Activated CD4-positive, alpha-beta T cell treated with anti-CD3 and anti-CD28 coated beads, Interleukin-2, Interleukin-6, amounts not matched to agents 100 ng/mL and 50 ng/mL, durations not matched to agents 16 hours and 8 hours (primary cell): Measurements from ENCODE around the gene LILRA5.
A peak's percentile ranks its signal among the peaks of the same experiment; 100 is the strongest.
"Not testable (repeated sequence)": the region's sequence is repeated elsewhere in the genome, so short reads cannot be mapped to it uniquely, and the experiment has no call there.

ENCODE experiments used
- DNase-seq: peaks from one replicate; pipeline ENCODE4 v3.0.0-alpha.2; 2020

The LILRA5 gene

DNA sequence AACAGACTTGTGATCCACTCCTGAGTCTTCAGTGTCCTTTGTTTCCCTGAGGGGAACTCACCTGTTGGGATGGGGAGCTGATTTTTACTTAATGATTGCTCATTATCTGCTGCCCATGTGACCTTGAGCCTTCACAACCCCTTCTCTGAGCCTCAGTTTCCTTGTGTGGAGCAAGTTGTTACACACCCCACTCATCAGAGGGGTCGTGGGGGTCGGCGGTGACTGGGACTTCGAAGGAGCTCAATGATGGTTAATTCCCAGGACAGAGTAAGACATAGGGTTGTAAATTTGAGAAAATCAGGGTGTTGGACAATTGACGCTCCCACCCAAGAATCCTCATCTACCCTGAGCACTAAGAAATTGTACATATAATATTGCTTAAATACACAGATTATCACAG, 13.5 kb downstream of the LILRA5 start:
- no peak for DNase-seq

DNA sequence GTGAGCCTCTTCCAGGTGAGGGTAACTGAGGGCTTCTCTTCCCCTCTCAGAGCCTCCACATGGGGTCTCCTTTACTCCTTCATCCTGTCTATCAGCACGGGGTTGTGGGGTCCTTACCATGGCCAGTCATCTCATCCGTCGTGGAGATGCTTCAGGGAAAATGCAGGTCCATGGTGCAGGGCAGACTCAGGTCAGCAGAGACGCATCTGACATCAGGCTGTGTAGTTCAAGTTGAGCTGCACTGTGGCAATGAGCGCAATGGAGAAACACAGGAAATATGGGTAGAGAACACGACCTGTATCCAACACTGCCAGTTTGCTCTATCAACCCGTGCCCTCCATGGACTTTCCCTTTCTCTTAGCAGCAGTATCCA, 13.9 kb downstream of the LILRA5 start:
- no peak for DNase-seq

DNA sequence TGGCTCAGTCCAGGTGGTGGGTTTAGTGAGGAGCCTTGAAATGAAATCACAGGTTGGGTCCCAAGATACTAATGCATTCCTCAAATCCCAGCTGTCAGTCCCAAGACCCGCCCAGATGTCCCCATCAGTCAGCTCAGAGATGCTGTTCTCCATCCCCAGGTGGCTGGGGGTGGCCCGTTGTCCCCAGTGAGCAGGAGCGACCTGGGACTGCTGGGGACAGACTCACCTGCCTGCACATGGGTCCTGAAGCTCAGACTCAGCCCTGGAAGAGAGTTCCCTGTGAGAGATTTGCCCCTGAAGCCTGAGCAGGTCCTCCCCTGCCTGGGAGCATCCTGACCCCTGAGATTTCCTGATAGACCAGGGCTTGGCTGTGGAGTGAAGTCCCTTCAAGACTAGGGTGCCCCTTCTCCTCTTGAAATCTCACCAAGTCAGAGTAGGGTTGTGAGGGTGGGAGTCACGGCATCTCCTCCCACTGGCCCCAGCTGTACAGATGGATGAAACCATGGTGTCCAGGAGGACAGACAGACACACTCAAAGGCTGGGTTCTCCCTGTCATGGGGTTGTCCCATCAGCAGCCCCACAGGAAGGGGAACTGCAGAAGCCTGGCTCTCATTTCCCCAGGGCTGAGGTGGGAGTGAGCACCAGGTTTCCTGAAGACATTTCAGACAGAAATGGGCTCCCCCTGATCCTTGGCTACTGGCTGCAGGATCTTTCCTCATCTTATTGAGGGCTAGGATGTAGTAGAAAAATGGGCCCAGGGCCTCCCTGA, 14.4 kb downstream of the LILRA5 start:
- DNase-seq, result no peak

DNA sequence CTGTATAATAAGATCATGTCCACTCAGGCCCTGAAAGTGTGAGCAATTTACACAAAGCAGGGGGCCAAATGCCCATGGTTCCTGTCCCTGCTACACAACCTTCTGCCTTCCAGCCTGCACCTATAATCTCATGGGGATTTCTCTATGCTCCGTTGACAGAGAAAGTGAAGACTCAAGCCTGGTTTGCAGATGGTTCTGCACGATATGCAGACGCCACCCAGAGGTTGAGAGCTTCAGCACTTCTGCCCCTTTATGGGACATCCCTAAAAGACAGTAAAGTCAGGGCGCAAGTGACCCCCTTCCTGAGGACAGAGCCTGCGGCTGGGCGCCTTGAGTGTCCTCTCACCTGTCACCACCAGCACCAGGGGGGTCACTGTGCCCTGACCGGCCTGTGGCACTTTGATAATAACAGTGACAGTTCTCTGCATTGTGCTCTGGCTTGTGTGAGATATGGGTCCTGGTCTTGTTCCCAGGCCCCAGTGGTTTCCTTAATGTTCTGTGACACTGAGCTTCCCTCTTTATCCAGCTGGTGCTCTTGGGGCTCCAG, 15.1 kb downstream of the LILRA5 start:
- DNase-seq, result peak; percentile 8

DNA sequence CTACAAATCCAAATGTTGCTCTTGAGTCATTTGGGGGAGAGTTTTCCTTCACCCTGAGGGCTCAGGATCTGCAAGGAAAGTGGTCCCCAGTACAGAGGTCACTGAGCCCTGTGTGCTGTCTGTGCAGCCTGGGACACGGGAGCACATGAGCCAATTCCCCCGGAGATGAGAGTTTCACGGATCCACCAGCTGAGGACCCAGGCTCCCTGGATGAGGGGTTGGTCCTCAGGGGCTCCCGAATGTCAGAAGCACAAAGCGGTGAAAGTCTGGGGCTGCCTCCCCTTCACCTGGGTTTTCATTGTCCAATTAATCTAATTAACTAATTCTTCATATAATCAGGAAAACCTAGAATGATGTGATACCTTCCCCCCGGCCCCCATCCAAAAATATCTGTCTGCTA, 18.4 kb downstream of the LILRA5 start:
- DNase-seq, result no peak

DNA sequence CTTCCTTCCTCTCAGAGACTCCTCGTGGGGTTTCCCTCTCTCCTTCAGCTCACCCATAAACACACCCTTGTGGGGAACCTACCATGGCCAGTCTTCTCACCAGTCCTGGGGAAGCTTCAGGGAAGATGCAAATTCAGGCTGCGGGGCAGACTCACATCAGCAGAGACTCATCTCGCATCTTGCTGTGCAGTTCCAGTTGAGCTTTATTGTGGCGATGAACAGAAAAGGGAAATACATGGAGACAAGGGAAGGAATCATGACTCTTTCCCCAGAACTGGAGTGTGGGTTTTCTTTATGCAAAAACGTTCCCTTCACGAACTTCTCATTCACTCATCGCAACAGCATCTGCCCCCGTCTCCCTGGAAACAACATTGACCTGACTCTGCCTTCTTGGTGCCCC, 23.8 kb downstream of the LILRA5 start:
- DNase-seq, result not testable (repeated sequence)

DNA sequence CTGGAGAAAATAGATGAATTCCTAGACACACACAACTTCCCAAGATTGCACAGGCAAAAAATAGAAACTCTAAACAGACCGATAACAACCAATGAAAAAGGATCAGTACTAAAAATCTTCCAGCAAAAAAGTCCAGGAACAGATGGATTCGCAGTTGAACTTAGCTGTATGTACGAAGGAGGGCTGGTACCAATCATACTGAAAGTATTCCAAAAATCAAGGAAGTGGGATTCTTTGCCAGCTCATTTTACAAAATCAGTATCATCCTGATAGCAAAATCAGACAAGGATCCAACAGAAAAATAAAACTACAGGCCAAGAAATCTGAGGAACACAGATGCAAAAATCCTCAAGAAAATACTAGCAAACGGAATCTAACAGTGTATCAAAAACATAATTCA, 25.5 kb downstream of the LILRA5 start:
- DNase-seq, result no peak

DNA sequence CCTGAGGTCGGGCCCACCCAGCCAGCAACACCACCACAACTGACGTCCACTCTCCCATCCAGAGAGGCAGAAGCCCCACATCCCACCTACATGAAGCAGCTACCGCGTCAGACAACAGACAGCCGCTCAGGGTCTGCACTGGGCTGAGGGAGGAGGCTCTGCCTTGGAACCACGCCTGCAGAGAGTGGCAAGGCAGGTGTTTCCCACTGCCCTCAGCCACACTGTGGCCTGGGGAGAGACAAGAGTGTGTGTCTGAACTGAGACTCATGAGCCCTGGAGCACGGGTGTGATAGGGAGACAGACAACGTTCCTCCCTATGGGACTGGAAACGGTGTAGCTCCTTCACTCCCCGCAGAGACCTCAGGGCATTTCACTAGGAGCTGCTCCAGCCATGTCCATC, 26.7 kb downstream of the LILRA5 start:
- not testable (repeated sequence) for DNase-seq

DNA sequence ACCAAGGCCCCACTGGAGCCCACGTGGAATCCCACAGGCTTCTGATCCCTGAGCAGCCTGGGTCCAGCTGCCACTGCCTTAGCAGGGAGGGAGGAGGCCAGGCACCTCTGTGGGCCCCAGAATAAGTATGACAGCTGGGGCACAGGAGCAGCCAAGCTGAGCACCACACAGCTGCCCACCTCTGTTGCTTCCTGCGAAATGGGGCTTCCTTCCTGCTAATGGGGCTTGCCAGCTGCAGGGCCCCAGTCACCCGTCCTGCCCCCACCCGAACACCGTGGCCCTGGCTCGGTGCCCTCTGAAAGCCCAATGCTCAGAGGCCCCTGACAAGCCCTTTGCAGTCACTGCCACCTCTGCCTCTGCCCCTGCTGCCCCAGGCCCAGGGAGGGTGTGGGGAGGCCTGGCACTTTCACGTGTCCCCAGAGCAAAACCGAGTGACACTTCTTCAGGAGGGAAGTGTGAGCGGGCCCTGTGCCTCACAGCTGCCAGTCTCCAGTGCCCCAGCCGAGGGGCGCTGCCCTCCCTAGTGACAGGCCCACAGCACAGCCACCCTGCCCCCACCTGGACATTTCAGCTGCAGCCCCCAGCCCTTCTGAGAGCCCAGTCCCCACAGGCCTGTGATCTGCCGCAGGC, 27.4 kb downstream of the LILRA5 start:
- DNase-seq, result not testable (repeated sequence)

DNA sequence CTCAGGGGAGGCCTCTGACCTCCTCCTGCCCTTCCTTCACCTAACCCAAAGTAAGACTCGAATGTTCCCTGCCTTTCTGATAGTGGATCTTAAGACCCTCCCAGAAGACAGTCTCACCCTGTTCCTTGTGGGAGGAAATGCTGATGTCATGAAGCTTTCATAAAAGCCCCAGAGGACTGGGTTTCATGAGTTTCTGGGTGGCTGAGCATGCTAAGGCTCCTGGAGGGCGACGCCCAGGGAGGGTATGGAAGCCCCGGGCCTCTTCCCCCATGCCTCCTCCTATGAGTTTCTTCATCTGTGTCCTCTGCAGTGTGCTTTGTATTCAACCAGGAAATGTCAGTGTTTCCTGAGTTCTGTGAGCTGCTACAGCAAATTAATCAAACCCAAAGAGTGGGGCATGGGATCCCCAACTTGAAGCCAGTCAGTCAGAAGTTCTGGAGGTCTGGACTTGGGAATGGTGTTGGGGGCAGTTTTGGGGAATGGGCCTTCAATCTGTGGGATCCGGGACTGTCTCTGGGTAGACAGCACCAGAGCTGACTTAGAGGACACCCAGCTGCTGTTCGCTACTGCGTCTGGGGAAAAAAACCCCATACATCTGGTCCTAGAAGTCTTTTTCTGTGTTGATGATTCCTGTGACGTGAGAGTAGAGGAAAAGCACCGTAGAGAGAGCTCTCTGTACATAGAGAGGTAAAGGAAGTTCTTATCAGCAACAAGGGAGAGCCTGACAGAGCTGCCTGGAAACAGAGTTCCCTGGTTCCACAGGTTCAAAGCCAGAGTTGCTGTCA, 30.1 kb downstream of the LILRA5 start:
- no peak for DNase-seq

DNA sequence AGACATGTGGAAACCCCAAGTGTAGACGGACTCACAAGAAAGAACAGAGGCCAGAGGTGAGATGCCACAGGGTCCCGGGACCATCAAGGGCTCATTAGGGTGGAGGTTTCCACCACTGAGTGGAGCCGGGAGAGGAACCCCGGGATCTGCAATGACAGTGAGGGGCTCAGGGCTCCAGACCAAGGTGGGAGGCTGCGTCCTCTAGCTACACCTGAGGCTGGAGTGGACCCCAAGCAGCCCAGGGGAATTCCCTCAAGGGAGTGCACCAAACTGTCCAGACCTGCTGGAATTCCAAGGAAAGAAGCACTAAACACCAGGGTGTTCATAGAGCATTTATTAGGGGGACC, 31.3 kb downstream of the LILRA5 start:
- DNase-seq, result not testable (repeated sequence)

DNA sequence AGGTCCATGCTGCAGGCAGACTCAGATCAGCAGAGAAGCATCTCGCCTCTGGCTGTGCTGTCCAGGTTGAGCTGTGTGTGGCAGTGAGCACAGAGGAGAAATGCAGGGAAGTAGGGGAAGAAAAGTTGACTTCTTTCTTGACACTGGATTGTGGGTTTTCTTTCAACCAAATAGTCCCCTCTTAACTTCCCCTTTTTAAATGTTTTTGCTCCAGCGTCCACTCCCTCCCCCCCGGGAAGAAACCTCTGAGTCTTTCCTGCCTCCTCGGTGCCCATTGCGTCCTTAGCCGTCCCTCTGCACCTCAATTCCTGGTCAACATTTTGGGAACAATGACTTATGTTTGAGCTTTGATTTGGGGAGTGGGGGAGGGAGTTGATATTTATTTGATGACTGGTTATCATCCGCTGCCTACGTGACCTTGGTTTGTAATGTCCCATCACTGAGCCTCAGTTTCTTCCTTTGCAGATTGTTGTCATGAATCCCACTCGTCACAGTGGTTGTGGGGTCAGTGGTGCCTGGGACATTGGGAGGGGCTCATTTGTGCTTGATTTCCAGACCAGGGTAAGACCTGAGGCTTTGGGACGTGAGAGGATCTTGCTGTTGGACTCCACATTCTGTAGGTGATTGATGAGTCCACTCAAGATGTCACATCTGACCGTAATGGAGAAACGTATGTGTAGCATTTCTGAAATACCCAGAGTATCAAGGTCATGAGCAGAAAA, 31.8 kb downstream of the LILRA5 start, which contains the start of gene LILRB2:
LILRB2 (minus strand) TSS at position 104 of the 722 bp plus-strand sequence. CDS start 614 bp downstream, outside the sequence.
- no peak for DNase-seq

DNA sequence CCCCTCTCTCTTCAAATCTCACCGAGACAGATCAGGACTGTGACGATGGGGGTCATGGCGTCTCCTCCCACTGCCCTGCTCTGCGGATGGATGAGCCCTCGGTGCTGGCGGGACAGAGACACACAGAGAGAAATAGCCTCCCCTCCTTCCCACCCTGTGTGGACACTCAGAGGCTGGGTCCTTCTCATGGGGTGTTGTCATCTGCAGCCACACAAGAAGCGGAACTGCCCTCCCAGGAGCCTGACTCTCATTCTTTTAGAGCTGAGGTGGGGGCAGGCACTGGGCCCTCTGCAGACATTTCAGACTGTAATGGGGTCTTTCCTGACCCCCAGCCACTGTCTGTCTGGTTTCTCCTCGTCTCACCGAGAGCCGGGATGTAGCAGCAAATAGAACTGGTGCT, 32.5 kb downstream of the LILRA5 start:
- DNase-seq, result not testable (repeated sequence)

DNA sequence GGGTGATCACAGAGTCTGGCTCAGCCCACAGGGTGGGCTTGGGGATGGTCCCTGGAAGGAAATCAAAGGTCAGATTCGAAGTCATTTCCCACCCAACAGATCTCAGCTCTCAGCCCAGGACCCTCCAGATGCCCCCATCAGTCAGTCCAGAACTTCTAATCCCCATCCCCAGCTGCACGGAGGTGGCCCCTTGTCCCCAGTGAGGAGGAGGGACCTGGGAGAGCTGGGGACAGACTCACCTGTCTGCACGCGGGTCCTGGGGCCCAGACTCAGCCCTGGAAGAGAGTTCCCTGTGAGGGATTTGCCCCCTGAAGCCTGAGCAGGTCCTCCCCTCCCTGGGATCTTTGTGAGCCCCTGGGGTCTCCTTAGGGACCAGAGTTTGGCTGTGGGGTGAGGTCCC, 32.9 kb downstream of the LILRA5 start:
- not testable (repeated sequence) for DNase-seq

DNA sequence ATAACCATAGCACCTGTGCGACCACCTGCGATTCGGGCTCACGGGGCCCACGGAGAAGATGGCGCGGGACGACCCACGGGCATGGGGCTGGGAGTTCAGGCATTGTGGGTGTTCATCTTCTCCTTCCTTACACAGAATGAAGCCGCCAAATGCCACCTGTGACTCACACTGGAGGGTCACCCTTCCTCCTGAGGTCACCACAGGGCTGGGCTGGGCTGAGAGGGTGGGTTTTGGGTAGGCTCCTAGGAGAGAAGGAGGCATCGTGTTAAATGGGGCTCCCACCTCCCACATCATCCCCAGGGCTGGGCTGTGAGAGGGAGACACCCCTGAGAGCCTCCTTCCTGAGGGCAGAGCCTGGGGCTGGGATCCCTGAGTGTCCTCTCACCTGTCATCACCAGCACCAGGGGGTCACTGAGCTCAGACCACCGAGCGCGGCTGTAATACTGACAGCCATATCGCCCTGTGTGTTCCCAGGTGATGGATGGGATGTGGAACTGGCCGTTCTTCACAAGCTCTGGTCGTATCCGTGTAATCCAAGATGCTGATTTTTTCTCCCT, 33.5 kb downstream of the LILRA5 start:
- DNase-seq, result no peak

DNA sequence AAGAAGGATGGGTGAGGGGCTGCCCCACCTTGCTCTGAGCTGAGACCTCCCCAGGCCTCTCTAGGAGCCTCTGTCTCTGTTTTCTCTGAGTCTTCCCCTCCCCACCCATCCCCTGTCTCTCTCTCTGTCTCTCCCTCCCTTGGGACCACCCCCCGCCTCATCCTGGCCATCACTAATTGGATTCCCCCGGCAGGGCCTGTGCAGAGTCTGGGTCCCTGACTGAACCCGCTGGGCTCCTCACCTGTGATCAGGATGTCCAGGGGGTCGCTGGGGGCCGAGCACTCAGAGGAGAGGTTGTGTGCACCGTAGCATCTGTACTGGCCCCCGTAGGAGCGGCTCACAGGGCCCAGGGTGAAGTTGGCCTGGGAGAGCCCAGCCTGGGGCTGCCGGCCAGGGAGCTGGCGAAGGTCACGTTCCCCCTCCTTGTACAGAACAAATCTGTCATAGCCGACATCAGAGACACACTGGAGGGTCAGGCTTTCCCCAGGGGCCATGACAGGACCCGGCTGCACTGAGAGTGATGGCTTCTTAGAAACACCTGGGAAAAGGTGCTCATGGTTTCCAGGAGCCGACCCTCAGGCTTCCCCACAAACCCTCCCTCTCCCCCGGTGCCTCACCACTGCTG, 34.3 kb downstream of the LILRA5 start:
- not testable (repeated sequence) for DNase-seq

DNA sequence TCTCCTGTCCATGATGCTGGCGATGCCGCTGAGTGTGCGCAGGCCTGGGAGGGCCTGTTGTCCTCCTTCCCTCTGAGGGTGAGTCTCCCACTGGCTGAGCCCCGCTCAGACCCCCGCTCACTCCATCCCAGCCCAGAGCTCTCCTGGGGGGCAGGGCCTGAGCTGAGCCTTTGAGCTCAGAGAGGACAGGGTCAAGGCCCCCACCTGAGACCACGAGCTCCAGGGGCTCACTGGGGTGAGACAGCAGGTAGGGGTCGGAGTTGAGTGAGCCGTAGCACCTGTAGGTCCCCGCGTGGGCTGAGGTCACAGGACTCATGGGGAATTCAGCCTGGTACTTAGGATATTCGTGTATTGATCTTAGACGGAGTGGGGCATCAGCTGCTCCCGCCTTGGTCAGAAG, 34.9 kb downstream of the LILRA5 start:
- not testable (repeated sequence) for DNase-seq

DNA sequence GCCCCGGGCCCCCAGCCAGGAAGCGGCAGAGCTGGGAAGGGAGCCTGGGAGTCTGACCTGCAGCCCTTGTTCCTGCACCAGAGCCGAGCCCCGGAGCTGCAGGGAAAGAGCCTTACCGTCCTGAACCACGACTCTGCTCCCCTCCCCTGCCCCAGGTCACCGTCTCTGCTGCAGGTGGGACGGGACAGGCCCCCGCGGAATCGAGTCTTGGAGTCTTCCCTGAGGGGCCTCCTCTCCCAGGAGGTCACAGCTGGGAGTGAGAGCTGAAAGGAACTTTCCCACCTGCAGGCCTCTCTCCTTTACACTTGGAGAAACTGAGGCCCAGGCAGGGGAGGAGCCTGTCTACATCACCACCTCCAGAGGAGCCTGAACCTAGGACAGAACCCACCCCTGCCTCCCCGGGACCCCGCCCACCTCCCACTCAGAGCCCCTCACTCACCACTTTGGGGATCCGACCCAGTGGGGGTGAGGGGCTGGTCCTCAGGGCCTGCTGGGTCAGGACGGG, 35.8 kb downstream of the LILRA5 start:
- DNase-seq, result not testable (repeated sequence)

DNA sequence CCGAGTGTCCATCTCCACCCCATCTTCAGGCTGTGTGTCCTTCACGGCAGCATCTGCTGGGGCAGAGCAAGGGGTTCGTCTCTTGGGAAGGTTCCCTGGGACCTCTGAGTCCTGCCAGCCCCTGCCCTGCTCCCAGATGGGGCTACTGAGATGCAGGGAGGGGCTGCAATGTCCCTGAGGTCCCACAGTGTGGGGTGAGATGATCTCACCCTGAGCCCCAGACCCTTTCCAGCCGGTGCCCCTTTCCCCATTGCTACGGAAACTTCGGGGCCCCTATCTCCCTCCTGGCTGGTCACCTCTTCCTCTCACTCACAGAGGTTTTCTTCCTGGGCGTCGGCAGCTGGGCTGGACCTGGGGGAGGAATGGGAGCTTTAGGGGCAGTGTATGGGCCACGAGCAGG, 37.0 kb downstream of the LILRA5 start:
- DNase-seq, result no peak

DNA sequence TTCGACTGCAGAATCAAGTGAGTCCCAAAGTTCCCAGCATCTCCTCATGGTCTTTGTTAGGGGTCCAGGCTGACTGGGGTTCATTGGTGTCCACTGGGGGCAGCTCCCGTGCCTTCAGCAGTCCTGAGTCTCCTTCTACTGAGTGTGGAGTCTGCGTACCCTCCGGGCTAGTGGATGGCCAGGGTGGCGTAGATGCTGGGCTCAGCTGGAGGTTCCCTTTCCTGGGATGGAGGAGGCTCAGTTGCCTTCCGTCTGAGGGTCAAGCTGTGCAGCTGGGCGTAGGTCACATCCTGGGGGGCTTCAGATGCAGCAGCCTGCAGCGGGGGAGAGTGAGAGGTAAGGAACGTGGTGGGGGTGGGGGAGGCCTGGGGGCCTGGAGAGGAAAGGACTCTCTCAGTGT, 38.5 kb downstream of the LILRA5 start:
- DNase-seq, result not testable (repeated sequence)

DNA sequence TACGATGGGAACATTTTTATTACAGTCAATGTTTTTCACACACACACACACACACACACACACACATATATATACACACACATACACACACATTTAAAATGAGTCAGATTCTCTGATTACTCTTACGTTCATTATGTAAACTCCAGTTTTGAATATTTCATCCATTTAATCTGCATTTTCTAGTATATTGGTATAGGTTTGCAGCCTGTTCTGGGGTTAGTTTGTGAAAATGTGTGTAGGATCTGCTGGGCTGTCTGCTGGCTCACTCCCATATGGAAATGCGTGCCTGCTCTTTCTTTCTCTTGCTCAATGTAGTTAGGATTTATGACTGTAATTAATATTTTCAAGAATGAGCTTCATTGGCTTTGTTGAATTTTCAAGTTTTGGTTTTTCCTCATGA, 39.1 kb downstream of the LILRA5 start:
- no peak for DNase-seq

DNA sequence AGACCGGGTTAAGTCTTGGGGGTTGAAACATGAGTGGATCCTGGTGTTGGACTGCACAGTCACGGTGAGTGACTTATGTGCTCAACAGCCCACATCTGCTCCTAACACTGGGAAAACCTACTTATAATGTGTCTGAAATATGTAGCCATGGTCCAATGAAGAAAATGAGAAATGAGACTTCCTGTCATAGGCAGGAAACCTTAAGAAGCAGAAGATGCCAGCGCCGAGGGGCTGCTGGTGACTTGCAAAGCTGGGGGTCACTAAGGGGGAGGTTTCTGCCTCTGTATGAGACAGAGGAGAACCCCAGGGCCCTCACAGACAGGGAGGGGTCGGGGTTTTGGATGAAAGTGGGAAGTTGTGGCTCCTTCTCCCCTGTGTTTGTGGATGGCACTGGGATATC, 40.8 kb downstream of the LILRA5 start:
- DNase-seq, result not testable (repeated sequence)
